Type B pancreatic cell (in vitro differentiated cells): ENCODE measurements around the gene FAM229A. TPM values are rescaled to one million over a fixed set of nuclear protein-coding genes. Genes with fewer than 3 reads are reported as not detected.

ENCODE experiments used
- DNase-seq: peaks from one replicate; pipeline ENCODE4 v3.0.0; 2021; ENCODE audit warnings: mixed read lengths; ENCODE audit not compliant: unreplicated experiment; ENCODE audit errors: extremely low spot score
- H3K27ac Mint-ChIP-seq: 2 replicates; pipeline ENCODE4 v1.8.0; 2021; ENCODE audit warnings: mild to moderate bottlenecking, mixed read lengths
- H3K27me3 Mint-ChIP-seq: 2 replicates; pipeline ENCODE4 v1.8.0; 2021; ENCODE audit warnings: mixed read lengths
- H3K36me3 Mint-ChIP-seq: 2 replicates; pipeline ENCODE4 v1.8.0; 2021; ENCODE audit warnings: mixed read lengths
- H3K4me1 Mint-ChIP-seq: one replicate; pipeline ENCODE4 v1.8.0; 2021; ENCODE audit warnings: mixed read lengths; ENCODE audit not compliant: unreplicated experiment
- H3K4me3 Mint-ChIP-seq: 2 replicates; pipeline ENCODE4 v1.8.0; 2021; ENCODE audit warnings: mild to moderate bottlenecking, mixed read lengths
- H3K9me3 Mint-ChIP-seq: 2 replicates; pipeline ENCODE4 v1.8.0; 2021; ENCODE audit warnings: mixed read lengths
- CTCF ChIP-seq: fragments of 200-600 bp; sonication (generic); conservative IDR thresholded peaks from 2 replicates; pipeline ENCODE4 v1.5.0; 2021; ENCODE audit warnings: antibody characterized with exemption, mild to moderate bottlenecking
- total RNA-seq: library from RNA; stranded (reverse); gene quantifications from 2 replicates; pipeline ENCODE4 v1.2.1, GENCODE V29; 2021; ENCODE audit warnings: low replicate concordance

Gene FAM229A
- total RNA-seq, 1 donor from 2014 or later, result 8.7 TPM

- no peak for TF ChIP-seq CTCF
- Mint-ChIP-seq H3K4me3 (no peak overlapping the region), H3K9me3 (no peaks in the 10 kb centered on the region), H3K4me1 (peaks cover 31% of the 10 kb centered on the region), H3K36me3 (peaks cover 52% of the 10 kb centered on the region), H3K27ac (peak overlapping the region; percentile 60), H3K27me3 (no peaks in the 10 kb centered on the region)
- no peak for DNase-seq
Measured at GRCh38 chr1:32330558-32331151, 31.6 kb downstream of the FAM229A start.

GRCh38 chr1:32329931-32330466 is 32.3 kb downstream of the FAM229A start:
- peaks cover 58% of the 10 kb centered on the region for H3K36me3 Mint-ChIP-seq
- no peak overlapping the region for H3K27ac Mint-ChIP-seq
- no peak overlapping the region for H3K4me3 Mint-ChIP-seq

GRCh38 chr1:32327204-32327603 is 35.1 kb downstream of the FAM229A start:
- no peak for TF ChIP-seq CTCF
- Mint-ChIP-seq H3K27me3 (no peaks in the 10 kb centered on the region), H3K9me3 (no peaks in the 10 kb centered on the region), H3K4me3 (no peak overlapping the region), H3K27ac (no peak overlapping the region), H3K36me3 (peaks cover 45% of the 10 kb centered on the region), H3K4me1 (peaks cover 12% of the 10 kb centered on the region)
- DNase-seq, result no peak

More at GRCh38 chr1:32329931-32330466, 32.3 kb downstream of the FAM229A start:
- TF ChIP-seq CTCF, result no peak
- Mint-ChIP-seq H3K4me1 (peaks cover 31% of the 10 kb centered on the region), H3K9me3 (no peaks in the 10 kb centered on the region), H3K27me3 (no peaks in the 10 kb centered on the region)
- DNase-seq, result no peak

- H3K9me3 Mint-ChIP-seq, result no peaks in the 10 kb centered on the region
- no peak for DNase-seq
- H3K27me3 Mint-ChIP-seq, result no peaks in the 10 kb centered on the region
- H3K36me3 Mint-ChIP-seq, result peaks cover 12% of the 10 kb centered on the region
- no peak for TF ChIP-seq CTCF
- no peaks in the 10 kb centered on the region for H3K4me1 Mint-ChIP-seq
- no peak overlapping the region for H3K4me3 Mint-ChIP-seq
- H3K27ac Mint-ChIP-seq, result peak overlapping the region; percentile 64
Measured at GRCh38 chr1:32321712-32322291, 40.5 kb downstream of the FAM229A start.

DNA sequence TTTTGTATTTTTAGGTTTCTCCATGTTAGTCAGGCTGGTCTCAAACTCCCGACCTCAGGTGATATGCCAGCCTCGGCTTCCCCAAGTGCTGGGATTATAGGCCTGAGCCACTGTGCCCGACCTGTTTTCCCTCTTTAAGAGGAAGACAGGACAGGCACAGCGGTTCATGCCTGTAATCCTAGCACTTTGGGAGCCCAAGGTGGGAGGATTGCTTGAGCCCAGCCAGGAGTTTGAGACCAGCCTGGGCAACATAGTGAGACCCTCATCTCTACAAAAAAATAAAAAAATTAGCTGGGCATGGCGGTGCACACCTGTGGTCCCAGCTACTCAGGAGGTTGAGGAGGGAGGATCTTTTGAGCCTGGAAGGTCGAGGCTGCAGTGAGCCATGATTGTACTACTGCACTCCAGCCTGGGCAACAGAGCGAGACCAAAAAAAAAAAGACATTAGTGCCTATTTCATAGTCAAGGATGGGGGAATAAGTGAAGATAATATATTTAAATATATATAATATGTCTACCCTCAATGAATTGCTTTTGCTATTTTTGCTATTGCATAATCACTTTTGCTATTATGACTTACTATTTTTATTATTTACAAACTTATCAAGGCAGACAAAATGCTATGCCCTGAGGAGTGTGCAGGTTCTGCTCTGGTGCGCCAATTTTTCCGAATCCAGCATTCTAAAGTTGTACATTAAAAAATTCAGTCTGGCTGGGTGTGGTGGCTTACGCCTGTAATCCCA is 44.0 kb downstream of the FAM229A start:
- no peak for DNase-seq
- H3K27ac Mint-ChIP-seq, result no peak overlapping the region
- TF ChIP-seq CTCF, result no peak
- no peaks in the 10 kb centered on the region for H3K9me3 Mint-ChIP-seq
- peaks cover 7% of the 10 kb centered on the region for H3K36me3 Mint-ChIP-seq
- no peaks in the 10 kb centered on the region for H3K27me3 Mint-ChIP-seq
- H3K4me1 Mint-ChIP-seq, result peaks cover 3% of the 10 kb centered on the region
- no peak overlapping the region for H3K4me3 Mint-ChIP-seq
